GM12891 (cell line): Measurements from ENCODE around the gene RPA1.

ENCODE experiments used
- POLR2A ChIP-seq: IDR thresholded peaks from 2 replicates; pipeline ENCODE4 v1.6.1; 2011; ENCODE audit warnings: low read depth, low read length, control low read depth
- POLR2AphosphoS5 ChIP-seq: IDR thresholded peaks from 2 replicates; pipeline ENCODE4 v1.6.1; 2011; ENCODE audit warnings: low read depth, low read length, control low read depth
- SPI1 ChIP-seq: IDR thresholded peaks from 2 replicates; pipeline ENCODE4 v1.6.1; 2011; ENCODE audit warnings: low read depth, low read length, control low read depth
- TAF1 ChIP-seq: IDR thresholded peaks from 2 replicates; pipeline ENCODE4 v1.6.1; 2011; ENCODE audit warnings: low read depth, low read length, control low read depth

- TF ChIP-seq SPI1 (no peak), POLR2A (no peak), POLR2AphosphoS5 (no peak), TAF1 (no peak)
Measured at GRCh38 chr17:1839516-1839915, 9.7 kb downstream of the RPA1 start.
